IMR-90 (cell line): ENCODE measurements around the gene EPB41L2. TPM values are rescaled to one million over a fixed set of nuclear protein-coding genes. Genes with fewer than 3 reads are reported as not detected.
A peak's percentile ranks its signal among the peaks of the same experiment; 100 is the strongest.
"Not testable (repeated sequence)": the region's sequence is repeated elsewhere in the genome, so short reads cannot be mapped to it uniquely, and the experiment has no call there.

Source experiments
- ATAC-seq: fragments of 200-7000 bp; cut with Tn5 transposase; 2 replicates; pipeline ENCODE4 v1.9.1; 2020; ENCODE audit warnings: low read depth, mild to moderate bottlenecking, moderate library complexity
- BruUV-seq: library from RNA; stranded (reverse); fragments of 400-500 nt; replicated peaks from 2 replicates; lab custom pipeline; 2021; lab: Mats Ljungman, UMichigan
- CTCF ChIA-PET: fragments of 300-600 bp; formaldehyde crosslinking; extraction: SDS; loops from one replicate; lab custom pipeline; 2021; ENCODE audit warnings: antibody characterized with exemption; lab: Yijun Ruan, JAX
- POLR2A ChIA-PET: fragments of 300-600 bp; sonication (Branson Sonifier 250); formaldehyde crosslinking; loops from one replicate; lab custom pipeline; 2022; ENCODE audit warnings: antibody characterized with exemption; ENCODE audit not compliant: unreplicated experiment; lab: Charles Lee
- DNase-seq: peaks from one replicate; pipeline ENCODE4 v3.0.0; 2013
- H2AFZ ChIP-seq: replicated peaks from 2 replicates; pipeline ENCODE3; 2013; ENCODE audit warnings: low read length, mild to moderate bottlenecking; ENCODE audit not compliant: poor library complexity
- H2AK5ac ChIP-seq: 2 replicates; pipeline ENCODE4 v1.6.1; 2013; ENCODE audit warnings: low read depth, low read length, inconsistent platforms
- H2AK9ac ChIP-seq: replicated peaks from 2 replicates; pipeline ENCODE3; 2013; ENCODE audit warnings: mild to moderate bottlenecking, low read depth, low read length, moderate library complexity; ENCODE audit not compliant: poor library complexity
- H2BK120ac ChIP-seq: 2 replicates; pipeline ENCODE4 v1.6.1; 2013; ENCODE audit warnings: low read depth, low read length, inconsistent platforms
- H2BK15ac ChIP-seq: 3 replicates; pipeline ENCODE4 v1.6.1; 2013; ENCODE audit warnings: low read depth, low read length, inconsistent platforms
- H2BK20ac ChIP-seq: 2 replicates; pipeline ENCODE4 v1.6.1; 2013; ENCODE audit warnings: low read depth, mild to moderate bottlenecking, inconsistent platforms, low read length, moderate library complexity
- H2BK5ac ChIP-seq: 2 replicates; pipeline ENCODE4 v1.6.1; 2013; ENCODE audit warnings: mild to moderate bottlenecking, low read depth, low read length, inconsistent platforms; ENCODE audit not compliant: poor library complexity, severe bottlenecking
- H3K14ac ChIP-seq: replicated peaks from 2 replicates; pipeline ENCODE4 v1.6.1; 2013; ENCODE audit warnings: low read depth, low read length, inconsistent platforms
- H3K18ac ChIP-seq: 2 replicates; pipeline ENCODE4 v1.6.1; 2013; ENCODE audit warnings: low read depth, low read length, control low read depth
- H3K23ac ChIP-seq: 2 replicates; pipeline ENCODE4 v1.6.1; 2013; ENCODE audit warnings: low read depth, low read length, inconsistent platforms
- H3K27ac ChIP-seq: 2 replicates; pipeline ENCODE4 v1.5.1; 2013; ENCODE audit warnings: mild to moderate bottlenecking, control low read depth, low read length; ENCODE audit not compliant: insufficient read depth
- H3K27me3 ChIP-seq: 2 replicates; pipeline ENCODE4 v1.6.1; 2013; ENCODE audit warnings: low read length; ENCODE audit not compliant: control insufficient read depth, insufficient read depth
- H3K36me3 ChIP-seq: 2 replicates; pipeline ENCODE4 v1.6.1; 2013; ENCODE audit warnings: low read length, mixed read lengths; ENCODE audit not compliant: control insufficient read depth, insufficient read depth
- H3K4ac ChIP-seq: 2 replicates; pipeline ENCODE4 v1.6.1; 2013; ENCODE audit warnings: low read depth, low read length, inconsistent platforms
- H3K4me1 ChIP-seq: 2 replicates; pipeline ENCODE4 v1.6.1; 2013; ENCODE audit warnings: low read length, mixed read lengths; ENCODE audit not compliant: control insufficient read depth, insufficient read depth
- H3K4me2 ChIP-seq: 2 replicates; pipeline ENCODE4 v1.6.1; 2013; ENCODE audit warnings: low read depth, mild to moderate bottlenecking, control low read depth, low read length, moderate library complexity
- H3K4me3 ChIP-seq: 2 replicates; pipeline ENCODE4 v1.5.1; 2013; ENCODE audit warnings: low read depth, mild to moderate bottlenecking, control low read depth, low read length, moderate library complexity; ENCODE audit not compliant: insufficient read depth
- H3K56ac ChIP-seq: 2 replicates; pipeline ENCODE4 v1.6.1; 2013; ENCODE audit warnings: low read length, inconsistent platforms; ENCODE audit not compliant: insufficient read depth; ENCODE audit errors: extremely low read depth
- H3K79me1 ChIP-seq, 2 experiments: 2 replicates each; pipeline ENCODE4 v1.6.1; 2013; ENCODE audit warnings: low read length in 2 of 2, inconsistent platforms in 1 of 2, low read depth in 1 of 2
- H3K9ac ChIP-seq: 2 replicates; pipeline ENCODE4 v1.6.1; 2013; ENCODE audit warnings: low read depth, low read length, control low read depth
- H3K9me1 ChIP-seq: 2 replicates; pipeline ENCODE4 v1.6.1; 2013; ENCODE audit warnings: low read length, inconsistent platforms; ENCODE audit not compliant: insufficient read depth
- H3K9me3 ChIP-seq: 2 replicates; pipeline ENCODE4 v1.6.1; 2013; ENCODE audit warnings: low read length; ENCODE audit not compliant: control insufficient read depth, insufficient read depth
- H4K20me1 ChIP-seq: 2 replicates; pipeline ENCODE4 v1.6.1; 2013; ENCODE audit warnings: low read length, inconsistent platforms; ENCODE audit not compliant: insufficient read depth
- H4K5ac ChIP-seq: 2 replicates; pipeline ENCODE4 v1.6.1; 2013; ENCODE audit warnings: mild to moderate bottlenecking, low read depth, low read length, control low read depth
- H4K8ac ChIP-seq, 2 experiments: 2 replicates each; pipeline ENCODE4 v1.6.1; 2013; ENCODE audit warnings: low read depth in 2 of 2, low read length in 2 of 2, control low read depth in 1 of 2, inconsistent platforms in 1 of 2
- H4K91ac ChIP-seq: 2 replicates; pipeline ENCODE4 v1.6.1; 2013; ENCODE audit warnings: low read depth, low read length, inconsistent platforms; ENCODE audit not compliant: insufficient read depth
- CEBPB ChIP-seq: IDR thresholded peaks from 2 replicates; pipeline ENCODE4 v1.6.1; 2012; ENCODE audit warnings: low read depth, low read length, improper control_type of control experiment
- CHD1 ChIP-seq: IDR thresholded peaks from 2 replicates; pipeline ENCODE4 v1.6.1; 2012; ENCODE audit warnings: low read depth, low read length, improper control_type of control experiment
- MAFK ChIP-seq: IDR thresholded peaks from 2 replicates; pipeline ENCODE4 v1.6.1; 2012; ENCODE audit warnings: low read depth, low read length, improper control_type of control experiment
- MAZ ChIP-seq: IDR thresholded peaks from 2 replicates; pipeline ENCODE4 v1.6.1; 2012; ENCODE audit warnings: low read depth, mild to moderate bottlenecking, low read length, improper control_type of control experiment, moderate library complexity, borderline replicate concordance
- MXI1 ChIP-seq: IDR thresholded peaks from 2 replicates; pipeline ENCODE4 v1.6.1; 2012; ENCODE audit warnings: low read depth, mild to moderate bottlenecking, low read length, moderate library complexity, borderline replicate concordance
- NFE2L2 ChIP-seq: fragments of 150-350 bp; IDR thresholded peaks from 2 replicates; pipeline ENCODE4 v1.6.1; 2016; ENCODE audit warnings: low read depth, mild to moderate bottlenecking, low read length
- RAD21 ChIP-seq: IDR thresholded peaks from 2 replicates; pipeline ENCODE4 v1.6.1; 2012; ENCODE audit warnings: low read length, improper control_type of control experiment
- RCOR1 ChIP-seq: IDR thresholded peaks from 2 replicates; pipeline ENCODE4 v1.6.1; 2012; ENCODE audit warnings: mild to moderate bottlenecking, low read length, improper control_type of control experiment; ENCODE audit not compliant: insufficient replicate concordance
- WGBS, 2 experiments: methylation state at CpG; one replicate each; pipeline versions ENCODE4 v1.1.5 to v1.1.7; 2013; ENCODE audit warnings: missing lambda C conversion rate in 2 of 2; ENCODE audit not compliant: insufficient read length in 1 of 2; ENCODE audit errors: extremely low coverage in 2 of 2; 5-methylcytosine and 5-hydroxymethylcytosine counted together
- dilution Hi-C: fragments of 300-500 bp; cut with HindIII; formaldehyde crosslinking; loops from one replicate; pipeline ENCODE4 v1.14.3; 2018; ENCODE audit warnings: low sequenced_read_pairs; ENCODE audit not compliant: unreplicated experiment
- in situ Hi-C: fragments of 300-500 bp; cut with MboI; formaldehyde crosslinking; loops from 3 replicates; pipeline ENCODE4 v1.14.3; 2019; ENCODE audit warnings: low sequenced_read_pairs, inconsistent platforms, mixed read lengths
- intact Hi-C: fragments of 100-400 bp; cut with micrococcal nuclease; formaldehyde crosslinking; loops from 2 replicates; pipeline ENCODE4 v1.10.0; 2022
- polyA plus RNA-seq, 3 experiments: library from polyadenylated mRNA; depleted of rRNA; stranded (reverse); fragments of >200 nt; gene quantifications; 2 replicates each; pipeline ENCODE4 v1.2.3, GENCODE V29; 2012; ENCODE audit warnings: low replicate concordance in 1 of 3
- total RNA-seq: library from RNA; depleted of rRNA; stranded (reverse); fragments of >200 nt; gene quantifications from 2 replicates; pipeline ENCODE4 v1.2.3, GENCODE V29; 2012
- TF ChIP-seq, protein P1 (sequence below): fragments of 150-350 bp; IDR thresholded peaks from 2 replicates; pipeline ENCODE4 v1.6.1; 2017; ENCODE audit warnings: mild to moderate bottlenecking, antibody characterized with exemption, low read length, low read depth

EPB41L2 gene
- total and polyA plus RNA-seq, 2 of the 4 experiments (the other 2 are of a cell fraction): 85.7 to 99.8 TPM

DNA sequence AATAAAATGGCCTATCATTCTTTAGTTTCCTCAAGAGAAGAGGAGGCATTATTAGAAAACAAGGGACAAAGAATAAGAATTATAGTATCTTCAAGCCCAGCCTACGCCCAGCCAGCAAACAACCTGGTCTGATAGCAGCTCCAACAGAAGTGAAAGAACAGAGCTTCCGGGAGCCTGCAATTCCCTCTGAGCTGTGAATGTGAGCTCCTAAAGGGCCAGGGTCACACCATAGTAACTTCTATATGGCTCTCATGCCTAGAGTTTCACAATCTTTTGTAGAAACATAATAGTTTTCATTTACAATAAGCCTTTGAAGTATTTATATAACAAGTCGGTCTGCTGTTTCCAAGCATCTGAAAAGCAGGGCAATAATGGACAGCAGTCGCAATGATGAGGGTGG is 119.3 kb downstream of the EPB41L2 start:
- H2BK15ac ChIP-seq: no peak overlapping the region
- intact Hi-C loops (no loop called here), in situ Hi-C loops (no loop called here), dilution Hi-C loops (no loop called here)
- H3K18ac ChIP-seq: no peak overlapping the region
- H4K20me1 ChIP-seq: no peaks in the 10 kb centered on the region; the same call in 1 of the 2 replicates
- H3K9ac ChIP-seq: peak overlapping the region; percentile 49; the same call in 1 of the 2 replicates
- H3K9me1 ChIP-seq: peaks cover 3% of the 10 kb centered on the region; the same call in 1 of the 2 replicates
- no peak overlapping the region for H2AK9ac ChIP-seq
- peaks cover 1% of the 10 kb centered on the region; the same call in 1 of the 2 replicates for H3K36me3 ChIP-seq
- no peak overlapping the region for H3K23ac ChIP-seq
- H3K79me1 ChIP-seq: peaks cover 33 to 49% of the 10 kb centered on the region in 2 experiments
- no TSS peak for BruUV-seq
- H2BK5ac ChIP-seq: no peak overlapping the region
- H3K4ac ChIP-seq: no peak overlapping the region
- H2BK120ac ChIP-seq: no peak overlapping the region
- no CpG with 5 or more reads among the region's 4 CpGs for WGBS, 2 experiments
- H4K8ac ChIP-seq: no peak overlapping the region
- ATAC-seq: peak; percentile 43; the same call in 1 of the 2 replicates
- TF ChIP-seq RCOR1: no peak
- no peak for TF ChIP-seq MAZ
- TF ChIP-seq RAD21: no peak
- TF ChIP-seq MXI1: no peak
- no peak for TF ChIP-seq MAFK
- no peak for TF ChIP-seq CEBPB
- no peak for TF ChIP-seq CHD1
- no peak for TF ChIP-seq NFE2L2
- TF ChIP-seq, protein P1, sequence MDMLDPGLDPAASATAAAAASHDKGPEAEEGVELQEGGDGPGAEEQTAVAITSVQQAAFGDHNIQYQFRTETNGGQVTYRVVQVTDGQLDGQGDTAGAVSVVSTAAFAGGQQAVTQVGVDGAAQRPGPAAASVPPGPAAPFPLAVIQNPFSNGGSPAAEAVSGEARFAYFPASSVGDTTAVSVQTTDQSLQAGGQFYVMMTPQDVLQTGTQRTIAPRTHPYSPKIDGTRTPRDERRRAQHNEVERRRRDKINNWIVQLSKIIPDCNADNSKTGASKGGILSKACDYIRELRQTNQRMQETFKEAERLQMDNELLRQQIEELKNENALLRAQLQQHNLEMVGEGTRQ: no peak
- no peaks in the 10 kb centered on the region for H3K27me3 ChIP-seq
- no peak overlapping the region for H3K14ac ChIP-seq
- peaks cover 5% of the 10 kb centered on the region for H3K4me1 ChIP-seq
- no peak overlapping the region for H4K5ac ChIP-seq
- POLR2A ChIA-PET: no interaction called here
- no peaks in the 10 kb centered on the region for H3K9me3 ChIP-seq
- no peak overlapping the region for H3K56ac ChIP-seq
- DNase-seq: no peak
- H4K91ac ChIP-seq: no peak overlapping the region
- peak overlapping the region; percentile 33; the same call in 1 of the 2 replicates for H3K4me2 ChIP-seq
- H2AFZ ChIP-seq: no peak overlapping the region
- no peak overlapping the region for H3K4me3 ChIP-seq
- peak overlapping the region; percentile 41; the same call in 1 of the 2 replicates for H3K27ac ChIP-seq
- no peak overlapping the region for H2AK5ac ChIP-seq
- CTCF ChIA-PET: no interaction called here
- H2BK20ac ChIP-seq: no peak overlapping the region

DNA sequence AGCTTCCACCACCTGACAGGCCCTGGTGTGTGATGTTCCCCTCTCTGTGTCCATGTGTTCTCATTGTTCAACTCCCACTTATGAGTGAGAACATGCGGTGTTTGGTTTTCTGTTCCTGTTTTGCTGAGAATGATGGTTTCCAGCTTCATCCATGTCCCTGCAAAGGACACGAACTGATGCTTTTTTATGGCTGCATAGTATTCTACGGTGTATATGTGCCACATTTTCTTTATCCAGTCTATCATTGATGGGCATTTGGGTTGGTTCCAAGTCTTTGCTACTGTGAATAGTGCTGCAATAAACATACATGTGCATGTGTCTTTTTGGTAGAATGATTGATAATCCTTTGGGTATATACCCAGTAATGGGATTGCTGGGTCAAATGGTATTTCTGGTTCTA is 120.3 kb downstream of the EPB41L2 start:
- POLR2A ChIA-PET, H3K14ac ChIP-seq, H3K18ac ChIP-seq, CTCF ChIA-PET, H3K4ac ChIP-seq, DNase-seq, H2AK9ac ChIP-seq, H2BK5ac ChIP-seq, H3K9me1 ChIP-seq, in situ Hi-C loops, H2AFZ ChIP-seq, H4K8ac ChIP-seq, H3K36me3 ChIP-seq, dilution Hi-C loops, H2AK5ac ChIP-seq, H2BK120ac ChIP-seq, intact Hi-C loops, H3K4me2 ChIP-seq, ATAC-seq, H3K56ac ChIP-seq, H4K91ac ChIP-seq, H2BK20ac ChIP-seq, H3K4me3 ChIP-seq, H4K5ac ChIP-seq, H3K23ac ChIP-seq, H2BK15ac ChIP-seq, H3K27me3 ChIP-seq, H3K9ac ChIP-seq, H3K27ac ChIP-seq, H3K9me3 ChIP-seq, BruUV-seq, H3K4me1 ChIP-seq, H4K20me1 ChIP-seq: not testable (repeated sequence)
- no CpG with 5 or more reads among the region's 3 CpGs for WGBS, 2 experiments
- peaks cover 36 to 56% of the 10 kb centered on the region in 2 experiments for H3K79me1 ChIP-seq
